Stimulated activated naive CD8-positive, alpha-beta T cell treated with anti-CD3 and anti-CD28 coated beads, Interleukin-15, Interleukin-2, amounts not matched to agents 100 ng/mL and 50 ng/mL, for 24 hours (primary cell): ENCODE measurements around the gene GJC2.

Experiments
- H3K27ac Mint-ChIP-seq: one replicate; pipeline ENCODE4 v1.8.0; 2021; ENCODE audit warnings: mild to moderate bottlenecking, mixed read lengths
- H3K27me3 Mint-ChIP-seq: one replicate; pipeline ENCODE4 v1.8.0; 2021; ENCODE audit warnings: mixed read lengths
- H3K36me3 Mint-ChIP-seq: one replicate; pipeline ENCODE4 v1.8.0; 2021; ENCODE audit warnings: low read depth, mixed read lengths
- H3K4me1 Mint-ChIP-seq: one replicate; pipeline ENCODE4 v1.8.0; 2021; ENCODE audit warnings: low read depth, mixed read lengths
- H3K4me3 Mint-ChIP-seq: one replicate; pipeline ENCODE4 v1.8.0; 2021; ENCODE audit warnings: mild to moderate bottlenecking, mixed read lengths
- H3K9me3 Mint-ChIP-seq: one replicate; pipeline ENCODE4 v1.8.0; 2021; ENCODE audit warnings: mixed read lengths

The GJC2 gene

DNA sequence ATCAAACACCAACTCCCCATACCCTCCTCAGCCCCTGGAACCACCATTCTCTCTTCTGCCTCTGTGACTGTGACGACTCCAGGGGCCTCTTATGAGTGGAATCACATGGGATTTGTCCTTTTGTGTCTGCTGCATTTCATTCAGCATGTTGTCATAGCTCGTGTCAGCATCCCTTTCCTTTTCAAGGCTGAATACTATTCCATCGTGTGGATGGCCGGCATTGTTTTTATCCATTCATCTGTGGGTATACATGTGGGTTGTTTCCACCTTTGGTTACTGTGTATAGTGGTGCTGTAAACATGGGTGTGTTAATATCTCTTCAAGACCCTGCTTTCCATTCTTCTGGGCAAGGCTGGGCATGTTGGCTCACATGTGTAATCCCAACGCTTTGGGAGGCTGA is 41.0 kb downstream of the GJC2 start:
- Mint-ChIP-seq H3K27me3 (no peaks in the 10 kb centered on the region), H3K4me1 (peaks cover 3% of the 10 kb centered on the region), H3K9me3 (no peaks in the 10 kb centered on the region), H3K4me3 (no peak overlapping the region), H3K27ac (no peak overlapping the region), H3K36me3 (no peaks in the 10 kb centered on the region)

DNA sequence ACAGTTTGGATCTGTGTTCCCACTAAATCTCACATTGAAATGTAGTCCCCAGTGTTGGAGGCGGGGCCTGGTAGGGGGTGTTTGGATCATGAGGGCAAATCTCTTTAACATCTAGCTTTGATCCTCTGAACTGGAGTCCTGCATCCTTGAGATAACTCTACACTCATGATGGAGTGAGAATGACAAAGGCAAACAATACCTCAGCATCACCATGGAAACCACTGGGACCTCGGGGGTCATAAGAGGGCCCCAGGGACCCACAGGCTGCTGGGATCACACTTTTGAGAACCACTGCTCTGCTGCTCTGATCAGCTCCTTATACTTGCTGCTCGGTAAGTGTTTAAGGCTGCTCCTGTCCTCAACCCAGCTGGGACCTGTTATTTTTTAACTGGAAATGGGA is 44.7 kb downstream of the GJC2 start:
- no peaks in the 10 kb centered on the region for H3K4me1 Mint-ChIP-seq
- no peak overlapping the region for H3K27ac Mint-ChIP-seq
- H3K27me3 Mint-ChIP-seq: no peaks in the 10 kb centered on the region
- no peak overlapping the region for H3K4me3 Mint-ChIP-seq
- H3K36me3 Mint-ChIP-seq: peaks cover 16% of the 10 kb centered on the region
- peaks cover 7% of the 10 kb centered on the region for H3K9me3 Mint-ChIP-seq

DNA sequence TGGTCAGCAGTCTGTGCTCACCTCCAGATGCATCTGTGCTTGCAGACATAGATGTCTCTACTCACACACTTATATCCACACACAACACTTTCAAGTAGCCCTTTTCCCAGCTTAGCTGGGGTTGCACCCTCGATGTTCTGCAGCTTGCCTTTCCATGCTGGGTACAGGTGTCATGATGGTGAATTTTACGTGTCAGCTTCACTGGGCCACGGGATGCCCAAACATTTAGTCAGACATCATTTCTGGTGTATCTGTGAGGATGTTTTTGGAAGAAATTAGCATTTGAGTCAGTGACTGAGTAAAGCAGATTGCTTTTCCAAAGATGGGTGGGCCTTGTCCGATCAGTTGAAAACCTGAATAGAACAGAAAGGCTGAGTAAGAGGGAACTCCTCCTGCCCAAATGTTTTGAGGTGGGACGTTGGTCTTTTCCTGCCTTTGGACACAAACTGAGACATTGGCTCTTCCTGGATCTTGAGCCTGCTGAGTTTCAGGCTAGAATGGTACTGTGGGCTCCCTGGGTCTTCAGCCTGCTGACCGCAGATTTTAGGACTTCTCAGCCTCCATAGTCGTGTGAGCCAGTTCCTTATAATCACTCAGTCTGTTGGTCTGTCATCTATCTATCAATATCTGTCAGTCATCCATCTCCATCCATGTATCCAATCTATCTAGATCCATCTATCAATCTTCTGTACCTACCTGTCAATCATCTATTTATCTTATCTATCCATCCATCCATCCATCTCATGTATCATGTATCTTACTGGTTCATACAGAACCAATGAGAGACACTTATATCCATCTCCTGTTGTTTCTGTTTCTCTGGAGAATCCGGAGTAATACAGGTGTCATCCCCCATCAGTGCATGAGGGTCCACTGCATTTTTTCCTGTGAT is 45.4 kb downstream of the GJC2 start:
- no peak overlapping the region for H3K27ac Mint-ChIP-seq

DNA sequence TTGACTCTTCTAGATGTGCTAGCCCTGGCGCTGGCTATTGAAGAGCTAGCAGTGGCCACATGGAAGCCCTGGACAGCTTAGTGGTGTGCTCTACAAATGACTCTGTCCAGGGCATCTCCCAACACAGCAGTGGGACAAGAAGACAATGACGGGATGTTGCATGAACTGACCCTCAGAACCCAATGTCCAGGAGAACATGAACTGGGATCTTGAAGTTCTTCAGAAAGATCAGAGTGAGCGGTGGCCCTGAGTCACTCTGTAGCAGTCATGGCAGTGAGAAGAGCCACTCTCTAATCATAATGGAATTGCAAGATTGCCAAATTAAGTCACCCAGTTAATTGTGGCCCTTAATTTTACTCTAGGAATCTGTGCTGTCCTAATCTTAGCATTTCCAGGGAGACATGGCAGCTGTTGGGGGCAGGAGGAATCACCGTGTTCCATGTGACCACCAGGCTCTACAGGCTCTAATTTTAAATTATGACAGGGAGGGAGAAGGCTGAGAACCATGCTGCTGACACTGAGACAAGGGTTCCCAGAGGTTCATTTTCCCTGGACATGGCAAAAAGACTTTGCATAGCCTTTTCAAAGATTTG is 47.9 kb downstream of the GJC2 start:
- H3K9me3 Mint-ChIP-seq: peaks cover 8% of the 10 kb centered on the region
- H3K36me3 Mint-ChIP-seq: peaks cover 19% of the 10 kb centered on the region
- H3K27ac Mint-ChIP-seq: no peak overlapping the region
- H3K4me1 Mint-ChIP-seq: no peaks in the 10 kb centered on the region
- H3K27me3 Mint-ChIP-seq: no peaks in the 10 kb centered on the region
- no peak overlapping the region for H3K4me3 Mint-ChIP-seq

More for the DNA sequence above, 45.4 kb downstream of the GJC2 start:
- Mint-ChIP-seq H3K27me3 (no peaks in the 10 kb centered on the region), H3K9me3 (peaks cover 8% of the 10 kb centered on the region), H3K4me3 (no peak overlapping the region), H3K4me1 (no peaks in the 10 kb centered on the region), H3K36me3 (peaks cover 19% of the 10 kb centered on the region)

DNA sequence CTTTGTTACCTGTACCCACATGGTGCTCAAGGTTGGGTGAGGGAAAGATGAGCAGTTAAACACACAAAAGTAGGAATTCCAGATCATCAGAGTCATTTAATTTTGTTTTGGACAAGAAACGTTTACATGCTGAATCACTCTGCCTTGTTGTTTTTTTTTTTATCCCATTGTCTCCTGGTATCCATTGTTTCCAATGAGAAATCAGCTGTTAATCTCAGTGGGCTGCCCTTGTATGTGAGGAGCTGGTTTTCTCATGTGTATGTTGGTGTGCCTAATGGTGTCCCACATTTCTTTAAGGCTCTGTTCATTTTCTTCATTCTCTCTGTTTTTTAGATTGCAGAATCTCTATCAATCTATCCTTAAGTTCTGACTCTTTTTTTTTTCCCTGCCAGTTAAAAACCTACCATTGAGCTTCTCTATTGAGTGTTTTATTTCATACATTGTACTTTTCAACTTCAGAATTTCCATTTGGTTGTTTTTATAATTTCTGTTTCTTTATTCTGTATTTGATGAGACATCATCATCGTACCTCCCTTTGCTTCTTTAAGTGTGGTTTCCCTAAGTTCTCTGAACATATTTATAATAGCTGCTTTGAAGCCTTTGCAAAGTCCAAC is 49.4 kb downstream of the GJC2 start:
- peaks cover 5% of the 10 kb centered on the region for H3K27me3 Mint-ChIP-seq
- H3K27ac Mint-ChIP-seq: no peak overlapping the region
- H3K4me1 Mint-ChIP-seq: no peaks in the 10 kb centered on the region
- no peak overlapping the region for H3K4me3 Mint-ChIP-seq
- peaks cover 19% of the 10 kb centered on the region for H3K36me3 Mint-ChIP-seq
- H3K9me3 Mint-ChIP-seq: peaks cover 8% of the 10 kb centered on the region

DNA sequence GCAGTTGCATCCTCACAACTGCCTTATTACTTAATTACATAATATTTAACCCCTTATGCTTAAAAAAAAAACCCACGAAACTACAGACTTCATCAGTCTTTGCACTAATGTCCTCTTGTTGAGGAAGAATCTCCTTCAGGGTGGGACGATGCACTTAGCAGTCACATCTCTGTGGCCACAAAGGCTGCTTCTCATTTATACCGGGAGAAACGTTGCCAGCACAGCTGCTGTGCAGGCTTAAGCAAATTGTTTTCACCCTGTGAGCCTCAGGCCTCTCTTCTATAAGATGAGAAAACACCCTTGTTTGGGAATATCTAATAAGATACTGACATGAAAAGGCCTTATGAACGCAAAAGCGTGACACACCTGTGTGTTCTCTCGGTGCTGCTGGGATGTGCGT is 55.2 kb downstream of the GJC2 start:
- H3K9me3 Mint-ChIP-seq: no peaks in the 10 kb centered on the region
- no peak overlapping the region for H3K27ac Mint-ChIP-seq
- H3K4me1 Mint-ChIP-seq: no peaks in the 10 kb centered on the region
- H3K36me3 Mint-ChIP-seq: no peaks in the 10 kb centered on the region
- peaks cover 13% of the 10 kb centered on the region for H3K27me3 Mint-ChIP-seq
- no peak overlapping the region for H3K4me3 Mint-ChIP-seq

DNA sequence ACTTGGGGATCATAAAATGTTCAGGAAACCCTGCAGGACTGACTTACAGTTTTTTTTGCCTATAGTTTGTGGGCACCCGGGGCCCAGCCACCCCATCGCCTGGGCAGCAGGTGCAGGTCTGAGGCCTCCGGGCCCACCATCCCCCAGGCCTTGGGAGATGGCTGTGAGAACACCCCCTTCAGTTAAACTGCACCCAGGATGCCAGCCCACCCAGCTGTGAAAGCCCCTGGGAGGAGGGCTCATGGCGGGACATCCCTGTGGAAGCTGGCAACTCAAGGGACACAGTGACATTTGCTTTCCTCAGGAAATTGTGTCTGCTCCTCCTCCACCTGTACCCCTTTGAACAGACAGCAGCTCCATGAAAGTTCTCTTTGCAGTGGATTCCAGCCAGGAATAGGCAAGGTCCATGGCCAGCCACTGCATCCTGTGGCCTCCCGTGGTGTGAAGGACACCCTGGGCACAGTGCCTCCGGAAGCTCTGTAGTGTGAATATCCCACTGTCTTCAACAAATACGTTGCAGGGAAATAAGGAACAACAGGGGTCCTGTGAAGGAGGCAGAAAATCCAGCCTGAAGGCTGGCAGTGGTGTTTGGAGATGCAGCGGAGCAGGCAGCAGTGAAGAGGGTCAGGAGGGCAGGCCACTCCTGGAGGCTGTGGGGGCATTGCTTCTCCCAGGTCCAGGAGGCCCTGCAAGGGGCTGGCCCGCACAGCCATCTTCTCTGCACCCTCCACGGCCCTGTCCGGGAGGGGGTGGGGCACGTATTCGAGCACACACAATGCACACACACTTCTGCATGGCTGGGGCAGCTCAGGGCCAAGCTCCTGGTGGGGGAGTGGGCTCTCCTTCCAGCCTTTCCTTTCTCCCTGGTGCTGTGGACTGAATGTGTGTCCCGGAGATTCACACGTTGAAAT is 56.1 kb downstream of the GJC2 start:
- H3K27ac Mint-ChIP-seq: no peak overlapping the region
- no peaks in the 10 kb centered on the region for H3K4me1 Mint-ChIP-seq
- H3K4me3 Mint-ChIP-seq: no peak overlapping the region
- H3K27me3 Mint-ChIP-seq: peaks cover 13% of the 10 kb centered on the region
- no peaks in the 10 kb centered on the region for H3K36me3 Mint-ChIP-seq
- no peaks in the 10 kb centered on the region for H3K9me3 Mint-ChIP-seq

DNA sequence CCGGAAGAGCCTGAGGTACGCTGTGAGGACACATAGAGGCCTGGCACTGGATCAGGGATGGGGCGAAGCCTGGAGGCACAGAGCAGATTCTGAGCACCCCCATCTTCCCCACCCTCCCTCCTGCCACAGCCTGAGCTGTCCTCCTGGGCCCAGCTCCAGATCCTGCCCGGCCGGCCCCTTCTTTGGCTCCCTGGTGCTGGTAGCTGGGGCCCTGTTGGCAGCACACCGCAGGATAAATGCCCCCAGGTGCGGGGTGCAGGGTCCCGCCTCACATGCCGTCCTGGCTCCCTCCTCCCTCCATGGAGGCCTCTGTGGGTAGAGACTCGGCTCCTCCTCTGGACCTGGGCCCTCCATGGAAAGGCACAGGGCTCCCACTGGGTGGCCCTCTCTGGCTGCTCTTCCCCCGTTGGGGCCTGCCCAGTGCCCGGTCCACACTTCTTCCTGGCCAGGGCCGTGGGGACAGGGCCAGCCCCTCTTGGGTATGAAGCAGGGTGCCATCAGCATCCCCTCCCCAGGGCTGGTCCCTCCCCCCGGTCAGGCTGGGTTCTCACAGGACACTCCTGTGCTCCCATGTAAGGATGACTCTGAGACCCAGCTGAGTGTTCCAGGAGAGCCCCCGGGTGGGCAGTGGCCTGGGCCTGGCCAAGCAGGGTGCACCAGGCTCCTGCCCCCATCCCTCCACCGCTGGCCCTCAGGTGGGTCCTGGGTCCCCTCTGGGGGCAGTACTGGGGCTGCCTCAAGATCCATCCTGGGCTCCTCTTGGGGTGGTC is 57.0 kb downstream of the GJC2 start:
- Mint-ChIP-seq H3K36me3 (no peaks in the 10 kb centered on the region), H3K4me1 (no peaks in the 10 kb centered on the region), H3K9me3 (no peaks in the 10 kb centered on the region), H3K4me3 (no peak overlapping the region), H3K27ac (no peak overlapping the region), H3K27me3 (peaks cover 13% of the 10 kb centered on the region)

DNA sequence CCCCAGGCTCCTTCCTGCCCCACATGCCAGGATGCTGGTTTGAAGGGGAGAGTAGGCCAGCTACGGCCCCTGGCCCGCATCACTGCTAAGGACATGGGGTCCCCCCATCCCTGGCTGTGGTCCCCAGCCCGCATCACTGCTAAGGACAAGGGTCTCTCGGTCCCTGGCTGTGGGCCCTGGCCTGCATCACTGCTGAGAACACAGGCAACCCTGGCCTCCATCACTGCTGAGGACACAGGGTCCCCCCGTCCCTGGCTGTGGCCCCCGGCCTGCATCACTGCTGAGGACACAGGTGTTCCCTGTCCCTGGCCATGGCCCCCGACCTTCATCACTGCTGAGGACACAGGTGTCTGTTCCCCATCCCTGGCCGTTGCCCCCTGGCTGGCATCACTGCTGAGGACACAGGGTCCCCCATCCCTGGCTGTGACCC is 57.7 kb downstream of the GJC2 start:
- no peaks in the 10 kb centered on the region for H3K9me3 Mint-ChIP-seq
- no peaks in the 10 kb centered on the region for H3K36me3 Mint-ChIP-seq
- no peak overlapping the region for H3K4me3 Mint-ChIP-seq
- no peaks in the 10 kb centered on the region for H3K4me1 Mint-ChIP-seq
- H3K27ac Mint-ChIP-seq: no peak overlapping the region
- H3K27me3 Mint-ChIP-seq: peaks cover 13% of the 10 kb centered on the region

DNA sequence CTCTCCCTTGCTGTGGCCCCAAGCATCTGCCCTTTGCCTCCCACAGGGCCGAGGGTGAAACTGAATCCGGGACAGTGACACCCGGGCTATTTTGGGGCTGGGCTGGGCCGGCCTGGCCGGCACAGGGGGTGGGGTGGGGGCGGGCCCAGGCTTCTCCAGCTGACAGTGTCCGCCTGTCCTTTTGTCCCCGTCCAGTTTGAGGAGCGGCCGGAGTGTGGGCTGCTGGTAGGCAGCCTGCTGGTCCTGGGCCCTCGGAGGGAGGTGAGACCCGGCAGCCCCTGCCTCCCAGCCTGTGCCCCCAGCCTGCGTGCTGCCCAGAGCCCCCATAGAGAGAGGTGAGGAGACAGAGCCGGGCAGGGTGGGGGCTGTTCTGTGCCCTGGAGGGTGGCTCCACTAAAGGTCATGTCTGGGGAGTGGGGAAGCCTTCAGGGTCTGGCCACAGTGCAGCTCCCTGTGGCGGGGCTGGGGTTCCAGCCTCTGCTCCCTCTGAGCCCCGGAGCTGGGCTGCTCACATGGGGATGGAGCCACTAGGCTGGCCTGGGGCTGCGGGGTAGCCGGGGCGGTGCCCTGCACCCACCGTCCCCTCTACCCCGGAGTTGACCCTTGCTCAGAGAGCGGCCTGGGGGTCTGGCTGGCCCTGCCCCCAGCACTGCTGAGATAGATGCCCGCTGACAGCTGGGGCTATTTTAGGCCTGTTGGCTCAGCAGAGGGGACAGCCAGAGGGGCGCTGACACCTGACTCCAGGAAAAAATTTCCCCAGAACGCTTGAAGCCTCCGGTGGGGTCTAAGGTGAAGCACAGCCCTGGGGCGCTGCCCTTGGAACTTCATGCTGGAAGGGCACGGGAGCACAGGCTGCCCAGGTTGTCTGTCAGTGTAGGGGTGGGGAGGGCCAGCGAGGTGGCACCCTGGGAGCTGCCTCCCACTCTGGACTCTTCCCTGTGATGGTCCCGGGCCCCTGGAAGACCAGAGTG is 58.4 kb downstream of the GJC2 start, which contains the start of gene OBSCN:
Gene OBSCN, plus strand, starts transcription at position 194 of the 971 bp plus-strand sequence. CDS start 3,740 bp downstream, outside the sequence.
- peaks cover 9% of the 10 kb centered on the region for H3K27me3 Mint-ChIP-seq
- no peaks in the 10 kb centered on the region for H3K4me1 Mint-ChIP-seq
- H3K27ac Mint-ChIP-seq: no peak within 1 kb of the TSS
- H3K4me3 Mint-ChIP-seq: no peak within 1 kb of the TSS
- no peaks in the 10 kb centered on the region for H3K9me3 Mint-ChIP-seq
- no peaks in the 10 kb centered on the region for H3K36me3 Mint-ChIP-seq

DNA sequence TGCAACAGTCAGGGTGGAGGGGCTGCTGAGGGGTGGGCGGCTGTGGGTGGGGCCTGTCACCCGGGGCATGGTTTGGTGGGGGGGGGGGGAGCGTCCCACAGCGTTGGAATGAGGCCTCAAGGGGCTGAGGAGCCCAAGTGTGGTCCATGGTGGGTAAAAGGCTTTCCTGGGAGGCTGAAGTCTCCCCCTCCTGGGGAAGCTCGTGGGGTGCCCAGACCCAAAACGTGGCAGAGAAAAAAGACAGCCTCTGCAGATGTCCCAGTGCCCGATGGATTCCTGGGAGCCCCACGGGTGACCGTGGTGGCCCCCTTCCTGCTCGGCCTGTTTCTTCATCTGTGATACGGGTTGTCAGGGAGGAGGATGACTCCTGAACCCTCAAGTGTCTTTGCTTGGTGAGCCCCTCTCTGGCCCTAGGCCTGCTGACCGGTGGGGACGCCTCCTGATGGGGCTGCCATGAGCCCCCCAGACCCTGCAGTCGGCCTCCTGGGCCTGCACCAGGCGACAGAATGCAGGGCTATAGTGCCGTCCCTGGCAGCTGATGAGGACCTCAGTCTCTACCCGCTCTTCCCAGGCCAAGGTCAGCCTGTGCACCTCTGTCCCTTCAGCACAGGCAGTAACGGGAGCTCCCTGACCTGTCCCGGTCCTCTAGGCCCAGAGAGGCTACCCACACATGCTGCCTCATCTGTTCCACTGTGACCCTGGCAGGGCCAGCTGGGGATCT is 59.3 kb downstream of the GJC2 start:
- no peak overlapping the region for H3K27ac Mint-ChIP-seq

More for the DNA sequence above, 59.3 kb downstream of the GJC2 start:
- Mint-ChIP-seq H3K4me1 (no peaks in the 10 kb centered on the region), H3K9me3 (no peaks in the 10 kb centered on the region), H3K27me3 (peaks cover 8% of the 10 kb centered on the region), H3K4me3 (no peak overlapping the region), H3K36me3 (no peaks in the 10 kb centered on the region)
